NB4 (cell line): ENCODE data around the gene GAGE10.

ENCODE experiments used
- DNase-seq: peaks from one replicate; pipeline ENCODE4 v3.0.0; 2010; ENCODE audit warnings: low read depth
- H3K4me3 ChIP-seq: one replicate; pipeline ENCODE4 v1.5.1; 2011; ENCODE audit warnings: mild to moderate bottlenecking, low read depth, low read length, moderate library complexity
- CTCF ChIP-seq: IDR thresholded peaks from one replicate; pipeline ENCODE4 v1.5.1; 2012; ENCODE audit warnings: low read depth, low read length
- MAX ChIP-seq: IDR thresholded peaks from 2 replicates; pipeline ENCODE4 v1.6.1; 2011; ENCODE audit warnings: low read depth, low read length
- MYC ChIP-seq: IDR thresholded peaks from 2 replicates; pipeline ENCODE4 v1.6.1; 2011; ENCODE audit warnings: low read depth, low read length
- POLR2A ChIP-seq: IDR thresholded peaks from 2 replicates; pipeline ENCODE4 v1.6.1; 2011; ENCODE audit warnings: mild to moderate bottlenecking; ENCODE audit not compliant: insufficient read length; ENCODE audit errors: extremely low read depth

Gene GAGE10

GRCh38 chrX:49268702-49269009 lies 34.8 kb upstream of the GAGE10 start:
- TF ChIP-seq MYC (no peak), MAX (0 out of 2 replicates have a peak, but pooled peaks have one; percentile 13)
- no peak for DNase-seq
- peak overlapping the region; percentile 76 for H3K4me3 ChIP-seq

GRCh38 chrX:49269010-49269766 lies 34.3 kb upstream of the GAGE10 start:
- TF ChIP-seq CTCF (no peak), MAX (0 out of 2 replicates have a peak, but pooled peaks have one; percentile 5), MYC (peak; percentile 0; the same call in 1 of the 2 replicates), POLR2A (peak; percentile 66)
- DNase-seq, result peak; percentile 98
- peak overlapping the region; percentile 76 for H3K4me3 ChIP-seq

GRCh38 chrX:49269767-49270248 lies 33.6 kb upstream of the GAGE10 start, which contains the start of gene PPP1R3F:
Gene PPP1R3F, plus strand, starts transcription at chrX:49269793. Its CDS starts 77 bp downstream, at chrX:49269870.
- TF ChIP-seq CTCF (no peak), MYC (no peak), POLR2A (peak; percentile 51), MAX (no peak)
- no peak for DNase-seq
- peak within 1 kb of the TSS; percentile 76 for H3K4me3 ChIP-seq

DNA sequence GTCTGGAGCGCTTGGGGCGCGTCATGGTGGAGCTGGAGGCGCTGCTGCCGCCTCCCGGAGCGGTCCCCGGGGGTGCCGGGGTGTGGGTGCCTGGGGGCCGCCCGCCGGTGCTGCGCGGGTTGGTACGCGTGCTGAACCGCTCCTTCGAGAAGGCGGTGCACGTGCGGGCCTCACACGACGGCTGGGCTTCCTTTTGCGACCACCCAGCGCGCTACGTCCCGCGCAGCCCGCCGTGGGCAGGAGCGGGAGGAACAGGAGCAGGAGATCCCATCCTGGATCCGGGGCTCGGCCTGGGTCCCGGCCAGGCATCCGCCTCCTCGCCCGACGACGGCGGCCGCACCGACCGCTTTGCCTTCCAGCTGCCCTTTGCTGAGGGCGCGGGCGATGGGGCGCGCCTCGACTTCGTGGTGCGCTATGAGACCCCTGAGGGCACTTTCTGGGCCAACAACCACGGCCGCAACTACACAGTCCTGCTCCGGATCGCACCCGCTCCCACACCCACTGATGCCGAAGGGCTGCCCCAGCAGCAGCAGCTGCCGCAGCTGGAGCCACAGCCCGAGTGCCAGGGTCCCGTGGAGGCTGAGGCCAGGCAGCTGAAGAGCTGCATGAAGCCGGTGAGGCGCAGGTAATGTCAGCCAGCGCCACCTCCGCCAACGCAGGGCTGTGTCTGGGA lies 33.1 kb upstream of the GAGE10 start:
- no peak for DNase-seq
- peak overlapping the region; percentile 55 for H3K4me3 ChIP-seq
- TF ChIP-seq CTCF, result no peak
- no peak for TF ChIP-seq MAX
- TF ChIP-seq POLR2A, result no peak
- TF ChIP-seq MYC, result no peak

DNA sequence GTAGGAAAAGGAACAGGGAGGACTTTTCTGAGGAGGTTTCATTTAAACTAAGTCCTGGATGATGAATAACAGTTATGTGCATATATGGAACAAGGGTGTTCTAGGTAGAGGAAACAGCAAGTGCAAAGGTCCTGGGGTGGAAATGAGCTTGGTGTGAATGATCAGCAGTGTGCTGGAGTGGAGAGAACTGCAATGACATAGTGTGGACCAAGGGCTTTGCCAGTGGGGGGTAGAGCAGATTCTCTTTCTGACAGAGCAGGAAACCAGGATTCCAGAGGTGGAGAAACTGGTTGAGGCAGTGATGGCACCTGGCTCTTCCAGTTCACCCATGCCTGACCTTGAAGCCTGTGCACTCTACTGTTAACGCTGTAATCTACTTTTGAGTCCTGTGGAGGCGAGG lies 32.1 kb upstream of the GAGE10 start:
- TF ChIP-seq CTCF (no peak), MAX (no peak), POLR2A (no peak), MYC (no peak)
- H3K4me3 ChIP-seq, result peak overlapping the region; percentile 55
- DNase-seq, result no peak

DNA sequence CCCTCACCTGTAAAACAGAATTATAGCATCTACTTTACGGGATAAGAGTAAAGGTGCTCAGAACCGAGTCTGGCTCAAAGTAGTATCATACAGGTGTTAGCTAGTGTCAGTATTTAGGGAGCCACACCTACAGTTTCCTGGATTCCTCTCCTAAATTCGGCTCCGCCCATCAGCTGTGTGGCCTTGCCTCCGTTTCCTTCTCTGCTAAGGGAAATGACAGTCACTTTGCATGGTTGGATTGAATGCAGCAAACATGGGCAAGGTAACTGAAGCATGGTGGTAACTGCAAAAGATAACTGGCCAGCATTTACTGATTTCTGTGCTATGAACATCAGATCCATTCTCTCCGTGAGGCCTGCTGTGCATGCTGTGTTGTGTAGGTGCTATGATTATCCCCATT lies 31.0 kb upstream of the GAGE10 start:
- H3K4me3 ChIP-seq, result no peak overlapping the region
- no peak for TF ChIP-seq MAX
- TF ChIP-seq POLR2A, result no peak
- no peak for TF ChIP-seq CTCF
- TF ChIP-seq MYC, result no peak
- DNase-seq, result no peak
